Endothelial cell of umbilical vein (primary cell): ENCODE data around the gene KAZN. TPM values are rescaled to one million over a fixed set of nuclear protein-coding genes. Genes with fewer than 3 reads are reported as not detected.

Experiments
- BruUV-seq: library from RNA; stranded (reverse); fragments of 400-500 nt; replicated peaks from 2 replicates; lab custom pipeline; 2021; lab: Mats Ljungman, UMichigan
- CTCF ChIA-PET: fragments of 300-600, 350-600 bp; sonication (Branson Sonifier 250); formaldehyde crosslinking; loops from one replicate; lab custom pipeline; 2021; ENCODE audit warnings: antibody characterized with exemption, inconsistent platforms; lab: Charles Lee
- POLR2A ChIA-PET: fragments of 300-600, 350-600 bp; sonication (Branson Sonifier 250); formaldehyde crosslinking; loops from one replicate; lab custom pipeline; 2021; ENCODE audit warnings: antibody characterized with exemption, inconsistent platforms; lab: Charles Lee
- DNase-seq: peaks from one replicate; pipeline ENCODE4 v3.0.0-alpha.2; 2011; ENCODE audit warnings: low read depth, low spot score
- FAIRE-seq: peaks from 2 replicates; lab custom pipeline; 2011; peaks lifted over from hg19 to GRCh38; lab: Jason Lieb, UNC
- H2AFZ ChIP-seq: 2 replicates; pipeline ENCODE4 v1.6.0; 2012; ENCODE audit warnings: low read depth, low read length, control low read depth, inconsistent platforms
- H3K27ac ChIP-seq: 2 replicates; pipeline ENCODE4 v1.5.1; 2011; ENCODE audit warnings: low read depth, mild to moderate bottlenecking, control low read depth, low read length, moderate library complexity; ENCODE audit not compliant: insufficient read depth
- H3K27me3 ChIP-seq, 2 experiments: 2 replicates each; pipeline versions ENCODE4 v1.6.0 to v1.6.1; 2011; ENCODE audit warnings: low read length in 2 of 2, mixed read lengths in 1 of 2; ENCODE audit not compliant: control insufficient read depth in 2 of 2, insufficient read depth in 2 of 2
- H3K36me3 ChIP-seq, 2 experiments: 2 replicates in 1 of 2; 3 replicates in 1 of 2; pipeline ENCODE4 v1.5.1; 2011; ENCODE audit warnings: low read length in 2 of 2, mild to moderate bottlenecking in 1 of 2, moderate library complexity in 1 of 2; ENCODE audit not compliant: control insufficient read depth in 2 of 2, insufficient read depth in 2 of 2; ENCODE audit errors: extremely low read depth in 1 of 2
- H3K4me1 ChIP-seq: 3 replicates; pipeline ENCODE4 v1.5.1; 2011; ENCODE audit warnings: mild to moderate bottlenecking, low read length; ENCODE audit not compliant: control insufficient read depth, insufficient read depth; ENCODE audit errors: extremely low read depth
- H3K4me2 ChIP-seq: 2 replicates; pipeline ENCODE4 v1.6.1; 2011; ENCODE audit warnings: low read length, control low read depth, mixed read lengths; ENCODE audit not compliant: insufficient read depth
- H3K4me3 ChIP-seq, 3 experiments: fragments of 200-600 bp in 1 of 3; sonication (generic), shearing (Covaris generic) in 1 of 3; replicated peaks in 1 of 3; 2 replicates each; pipeline ENCODE4 v1.5.1; 2011 to 2016; ENCODE audit warnings: control low read depth in 3 of 3, low read length in 3 of 3, mild to moderate bottlenecking in 2 of 3, inconsistent platforms in 1 of 3, low read depth in 1 of 3, moderate library complexity in 1 of 3; ENCODE audit not compliant: insufficient read depth in 1 of 3
- H3K79me2 ChIP-seq: 2 replicates; pipeline ENCODE4 v1.6.0; 2012; ENCODE audit warnings: low read length, inconsistent platforms; ENCODE audit not compliant: control insufficient read depth, insufficient read depth
- H3K9ac ChIP-seq: replicated peaks from 2 replicates; pipeline ENCODE3; 2011; ENCODE audit warnings: low read length, control low read depth; ENCODE audit not compliant: insufficient read depth; ENCODE audit errors: extremely low read depth
- H3K9me1 ChIP-seq: replicated peaks from 3 replicates; pipeline ENCODE4 v1.6.0; 2011; ENCODE audit warnings: mild to moderate bottlenecking, low read length; ENCODE audit not compliant: control insufficient read depth, insufficient read depth; ENCODE audit errors: extremely low read depth
- H3K9me3 ChIP-seq: replicated peaks from 2 replicates; pipeline ENCODE4 v1.5.1; 2012; ENCODE audit warnings: low read length, inconsistent platforms; ENCODE audit not compliant: control insufficient read depth, insufficient read depth
- H4K20me1 ChIP-seq: replicated peaks from 2 replicates; pipeline ENCODE3; 2011; ENCODE audit warnings: mild to moderate bottlenecking, low read length; ENCODE audit not compliant: control insufficient read depth, insufficient read depth; ENCODE audit errors: extremely low read depth
- CTCF ChIP-seq, 2 donors: IDR thresholded peaks; 1 replicate in 1 of 2; 2 replicates in 1 of 2; pipeline ENCODE4 v1.5.1; 2011; ENCODE audit warnings: low read length in 2 of 2, mild to moderate bottlenecking in 2 of 2, moderate library complexity in 2 of 2, control low read depth in 1 of 2, inconsistent platforms in 1 of 2, low read depth in 1 of 2; ENCODE audit not compliant: insufficient read depth in 1 of 2; ENCODE audit errors: extremely low read depth in 1 of 2
- EZH2 ChIP-seq: IDR thresholded peaks from 2 replicates; pipeline ENCODE4 v1.6.1; 2012; ENCODE audit warnings: borderline replicate concordance, low read depth, mild to moderate bottlenecking, moderate library complexity, low read length, inconsistent platforms; ENCODE audit not compliant: severe bottlenecking
- FOS ChIP-seq: IDR thresholded peaks from 2 replicates; pipeline ENCODE4 v1.6.1; 2011; ENCODE audit warnings: mild to moderate bottlenecking, low read length, moderate library complexity, borderline replicate concordance; ENCODE audit not compliant: insufficient read depth
- GATA2 ChIP-seq: IDR thresholded peaks from 2 replicates; pipeline ENCODE4 v1.7.0; 2011; ENCODE audit warnings: low read depth, mild to moderate bottlenecking, moderate library complexity, mixed read lengths, low read length; ENCODE audit not compliant: insufficient read length, insufficient read depth
- JUN ChIP-seq: IDR thresholded peaks from 2 replicates; pipeline ENCODE4 v1.6.1; 2011; ENCODE audit warnings: borderline replicate concordance, low read depth; ENCODE audit not compliant: insufficient read length, insufficient read depth
- MAX ChIP-seq: IDR thresholded peaks from 2 replicates; pipeline ENCODE4 v1.6.1; 2011; ENCODE audit not compliant: insufficient read depth, insufficient read length
- MYC ChIP-seq: IDR thresholded peaks from one replicate; pipeline ENCODE4 v1.6.1; 2011; ENCODE audit warnings: mild to moderate bottlenecking, low read depth, low read length
- POLR2A ChIP-seq: IDR thresholded peaks from 2 replicates; pipeline ENCODE4 v1.6.1; 2012; ENCODE audit warnings: low read depth, mild to moderate bottlenecking, control low read depth, low read length
- POLR2AphosphoS5 ChIP-seq: IDR thresholded peaks from 2 replicates; pipeline ENCODE4 v1.6.1; 2012; ENCODE audit warnings: low read depth, mild to moderate bottlenecking, control low read depth, low read length, moderate library complexity; ENCODE audit not compliant: insufficient read depth
- dilution Hi-C: fragments of 300-500 bp; cut with MboI; formaldehyde crosslinking; loops from one replicate; pipeline ENCODE4 v1.15.0; 2019; ENCODE audit warnings: low sequenced_read_pairs; ENCODE audit not compliant: extremely low pct_ligation_motif_present
- intact Hi-C: fragments of 100-400 bp; cut with micrococcal nuclease; formaldehyde crosslinking; loops from one replicate; pipeline ENCODE4 v1.10.0; 2022
- polyA plus RNA-seq, 4 experiments: library from polyadenylated mRNA; depleted of rRNA in 3 of 4; stranded (reverse) in 3 of 4; unstranded in 1 of 4; fragments of >200 nt; gene quantifications; 2 replicates each; pipeline versions ENCODE4 v1.2.1 to v1.2.3, GENCODE V29; 2011 to 2012; ENCODE audit warnings: missing spikeins in 1 of 4
- total RNA-seq: library from RNA; stranded (reverse); gene quantifications from 2 replicates; pipeline ENCODE4 v1.2.3, GENCODE V29; 2021

The KAZN gene
- total and polyA plus RNA-seq, 2 donors (not counting 3 experiments of a cell fraction or from before 2014, with no cell fraction given): 1.6 to 5.8 TPM

GRCh38 chr1:14881775-14882672 lies 283.5 kb downstream of the KAZN start:
- intact Hi-C loops: no loop called here
- BruUV-seq: no TSS peak
- Histone ChIP-seq H4K20me1 (no peaks in the 10 kb centered on the region), H2AFZ (no peak overlapping the region), H3K9me3 (no peaks in the 10 kb centered on the region), H3K4me3 (no peak overlapping the region), H3K27me3 (no peaks in the 10 kb centered on the region), H3K4me2 (no peak overlapping the region), H3K4me1 (no peaks in the 10 kb centered on the region), H3K79me2 (no peaks in the 10 kb centered on the region), H3K9me1 (no peaks in the 10 kb centered on the region), H3K9ac (no peak overlapping the region), H3K36me3 (no peaks in the 10 kb centered on the region), H3K27ac (no peak overlapping the region)
- no peak for FAIRE-seq
- TF ChIP-seq MYC (no peak), POLR2A (no peak), JUN (no peak), MAX (no peak)
- ChIA-PET CTCF (no interaction called here), POLR2A (no interaction called here)
- dilution Hi-C loops: no loop called here
- DNase-seq: no peak

- DNase-seq (no peak), FAIRE-seq (no peak)
- no peaks in the 10 kb centered on the region for H4K20me1 ChIP-seq
- H3K9me1 ChIP-seq: no peaks in the 10 kb centered on the region
- intact Hi-C loops: no loop called here
- BruUV-seq: no TSS peak
- POLR2A ChIA-PET: no interaction called here
- no peaks in the 10 kb centered on the region for H3K4me1 ChIP-seq
- H3K79me2 ChIP-seq: no peaks in the 10 kb centered on the region
- no peak overlapping the region for H3K27ac ChIP-seq
- H3K27me3 ChIP-seq: no peaks in the 10 kb centered on the region
- dilution Hi-C loops: no loop called here
- H3K9me3 ChIP-seq: no peaks in the 10 kb centered on the region
- no peak overlapping the region for H2AFZ ChIP-seq
- no peak overlapping the region for H3K9ac ChIP-seq
- H3K36me3 ChIP-seq: no peaks in the 10 kb centered on the region
- no peak overlapping the region for H3K4me3 ChIP-seq
- CTCF ChIA-PET: no interaction called here
- no peak for TF ChIP-seq FOS
- no peak for TF ChIP-seq JUN
- no peak for TF ChIP-seq POLR2A
- TF ChIP-seq POLR2AphosphoS5: no peak
- TF ChIP-seq CTCF (IDR thresholded peaks at IDR 0.05; ENCODE audit: extremely low read depth in 1 of 2, insufficient read depth in 1 of 2, low read depth in 1 of 2, low read length in 2 of 2): no peak
- no peak for TF ChIP-seq MYC
- no peak for TF ChIP-seq GATA2
- TF ChIP-seq EZH2: no peak
- TF ChIP-seq MAX: no peak
- no peak overlapping the region for H3K4me2 ChIP-seq
Observed at GRCh38 chr1:14884614-14885175, 286.2 kb downstream of the KAZN start.
